ENCODE data around the gene SYT1.

The SYT1 gene

GRCh38 chr12:79455286-79455685 lies 590.7 kb downstream of the SYT1 start:
- DNase-seq: no peak

- no peak for DNase-seq
These were observed 617.7 kb downstream of the SYT1 start for GRCh38 chr12:79482323-79482722.

- no peak for DNase-seq
These were observed 618.3 kb downstream of the SYT1 start for GRCh38 chr12:79482921-79483320.

- no peak for DNase-seq
These were observed 621.6 kb downstream of the SYT1 start for GRCh38 chr12:79486154-79486553.

- DNase-seq: no peak
These were observed 623.0 kb downstream of the SYT1 start for GRCh38 chr12:79487386-79488110.
